ENCODE data around the gene NEGR1.

GRCh38 chr1:72322910-72323309, 40.6 kb upstream of the NEGR1 start:
- TF ChIP-seq REST (IDR thresholded peaks at IDR 0.05; ENCODE audit: unreplicated experiment), result no peak
- no peak for TF ChIP-seq CTCF (conservative IDR thresholded peaks at IDR 0.05; ENCODE audit: low read depth in 2 of 2)

Data from GM23338 (cell line).